Measurements from ENCODE around the gene MTO1.
"Not testable (repeated sequence)": the region's sequence is repeated elsewhere in the genome, so short reads cannot be mapped to it uniquely, and the experiment has no call there.

DNA sequence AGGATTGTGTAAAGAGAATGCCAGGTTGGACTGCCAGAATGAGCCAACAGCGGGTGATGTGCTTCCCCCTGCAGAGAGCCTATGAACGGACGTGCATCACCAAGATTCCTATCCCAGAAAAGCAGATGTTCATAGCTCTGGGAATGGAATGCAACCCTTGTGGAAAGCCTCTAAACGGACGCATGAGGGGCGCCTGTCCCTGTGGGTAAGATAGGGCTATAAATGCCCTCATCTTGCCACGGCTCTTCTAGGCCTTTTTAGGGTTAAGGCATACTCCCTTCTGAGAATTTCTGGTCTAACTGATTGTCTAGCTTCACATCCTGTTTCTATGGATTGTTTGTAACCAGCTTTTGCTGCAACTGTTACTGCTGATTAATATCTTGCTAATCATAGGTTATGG, 2.1 kb upstream of the MTO1 start:
- TF ChIP-seq, protein P1, sequence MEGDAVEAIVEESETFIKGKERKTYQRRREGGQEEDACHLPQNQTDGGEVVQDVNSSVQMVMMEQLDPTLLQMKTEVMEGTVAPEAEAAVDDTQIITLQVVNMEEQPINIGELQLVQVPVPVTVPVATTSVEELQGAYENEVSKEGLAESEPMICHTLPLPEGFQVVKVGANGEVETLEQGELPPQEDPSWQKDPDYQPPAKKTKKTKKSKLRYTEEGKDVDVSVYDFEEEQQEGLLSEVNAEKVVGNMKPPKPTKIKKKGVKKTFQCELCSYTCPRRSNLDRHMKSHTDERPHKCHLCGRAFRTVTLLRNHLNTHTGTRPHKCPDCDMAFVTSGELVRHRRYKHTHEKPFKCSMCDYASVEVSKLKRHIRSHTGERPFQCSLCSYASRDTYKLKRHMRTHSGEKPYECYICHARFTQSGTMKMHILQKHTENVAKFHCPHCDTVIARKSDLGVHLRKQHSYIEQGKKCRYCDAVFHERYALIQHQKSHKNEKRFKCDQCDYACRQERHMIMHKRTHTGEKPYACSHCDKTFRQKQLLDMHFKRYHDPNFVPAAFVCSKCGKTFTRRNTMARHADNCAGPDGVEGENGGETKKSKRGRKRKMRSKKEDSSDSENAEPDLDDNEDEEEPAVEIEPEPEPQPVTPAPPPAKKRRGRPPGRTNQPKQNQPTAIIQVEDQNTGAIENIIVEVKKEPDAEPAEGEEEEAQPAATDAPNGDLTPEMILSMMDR (IDR thresholded peaks at IDR 0.05): not testable (repeated sequence)
- TF ChIP-seq POLR2A (IDR thresholded peaks at IDR 0.05): not testable (repeated sequence)

Data from body of pancreas (tissue), 4 donors.